Measurements from ENCODE around the gene CEP83.
"Not testable (repeated sequence)": the region's sequence is repeated elsewhere in the genome, so short reads cannot be mapped to it uniquely, and the experiment has no call there.

CEP83 gene

GRCh38 chr12:94429633-94430032 is 30.0 kb downstream of the CEP83 start:
- DNase-seq, result no peak

- no peak for DNase-seq
These were observed 30.5 kb downstream of the CEP83 start for GRCh38 chr12:94429191-94429590.

GRCh38 chr12:94427501-94428381 is 31.9 kb downstream of the CEP83 start:
- peak; percentile 83 to 86 for DNase-seq

GRCh38 chr12:94426049-94426448 is 33.6 kb downstream of the CEP83 start:
- DNase-seq, result no peak

GRCh38 chr12:94424830-94425229 is 34.8 kb downstream of the CEP83 start:
- not testable (repeated sequence) for DNase-seq

- no peak for DNase-seq
These were observed 37.6 kb downstream of the CEP83 start for GRCh38 chr12:94421868-94422740.

- DNase-seq, result no peak
These were observed 41.1 kb downstream of the CEP83 start for GRCh38 chr12:94418517-94418916.

GRCh38 chr12:94416613-94417012 is 43.1 kb downstream of the CEP83 start:
- DNase-seq, result no peak

GRCh38 chr12:94415066-94415465 is 44.6 kb downstream of the CEP83 start:
- DNase-seq, result no peak

- no peak for DNase-seq
These were observed 54.1 kb downstream of the CEP83 start for GRCh38 chr12:94405413-94406116.

GRCh38 chr12:94404854-94405253 is 54.8 kb downstream of the CEP83 start:
- no peak for DNase-seq

GRCh38 chr12:94401326-94401725 is 58.3 kb downstream of the CEP83 start:
- DNase-seq, result no peak

- DNase-seq, result not testable (repeated sequence)
These were observed 61.0 kb downstream of the CEP83 start for GRCh38 chr12:94398685-94399084.

GRCh38 chr12:94397401-94397800 is 62.3 kb downstream of the CEP83 start:
- no peak for DNase-seq

GRCh38 chr12:94396014-94396413 is 63.7 kb downstream of the CEP83 start:
- not testable (repeated sequence) for DNase-seq

- DNase-seq, result no peak
These were observed 69.6 kb downstream of the CEP83 start for GRCh38 chr12:94390130-94390485.

- not testable (repeated sequence) for DNase-seq
These were observed 70.1 kb downstream of the CEP83 start for GRCh38 chr12:94389482-94390129.

- no peak for DNase-seq
These were observed 73.2 kb downstream of the CEP83 start for GRCh38 chr12:94386422-94386821.

- DNase-seq, result no peak
These were observed 75.6 kb downstream of the CEP83 start for GRCh38 chr12:94384030-94384429.

- DNase-seq, result no peak
These were observed 79.2 kb downstream of the CEP83 start for GRCh38 chr12:94380507-94380906.

- DNase-seq, result no peak
These were observed 80.1 kb downstream of the CEP83 start for GRCh38 chr12:94379479-94380113.

- DNase-seq, result no peak
These were observed 82.1 kb downstream of the CEP83 start for GRCh38 chr12:94377599-94377998.

All from NCI-H446 (cell line).